DND-41 (cell line): Measurements from ENCODE around the gene DMKN.

Source experiments
- ATAC-seq: fragments of 200-7000 bp; cut with Tn5 transposase; 3 replicates; pipeline ENCODE4 v1.9.1; 2021; ENCODE audit warnings: low read depth; ENCODE audit not compliant: insufficient read depth
- DNase-seq: peaks from one replicate; pipeline ENCODE4 v3.0.0-alpha.2; 2020
- H2AFZ ChIP-seq: 2 replicates; pipeline ENCODE4 v1.6.0; 2012; ENCODE audit warnings: low read depth, low read length
- H3K27ac ChIP-seq: 2 replicates; pipeline ENCODE4 v1.5.1; 2012; ENCODE audit warnings: low read length, inconsistent platforms
- H3K27me3 ChIP-seq: fragments of 200-600 bp; sonication (generic); 2 replicates; pipeline ENCODE4 v1.6.0; 2012; ENCODE audit warnings: low read length, mild to moderate bottlenecking, inconsistent platforms; ENCODE audit not compliant: insufficient read depth, poor library complexity
- H3K36me3 ChIP-seq: 2 replicates; pipeline ENCODE4 v1.5.1; 2012; ENCODE audit warnings: low read length, inconsistent platforms; ENCODE audit not compliant: insufficient read depth
- H3K4me1 ChIP-seq: 2 replicates; pipeline ENCODE4 v1.5.1; 2012; ENCODE audit warnings: mild to moderate bottlenecking, low read length; ENCODE audit not compliant: insufficient read depth
- H3K4me2 ChIP-seq: 2 replicates; pipeline ENCODE4 v1.6.0; 2012; ENCODE audit warnings: mild to moderate bottlenecking, moderate library complexity, low read length, inconsistent platforms; ENCODE audit not compliant: insufficient read depth
- H3K4me3 ChIP-seq, 2 experiments: fragments of 200-600 bp in 1 of 2; shearing (Covaris generic) in 1 of 2; 2 replicates each; pipeline ENCODE4 v1.5.1; 2012 to 2016; ENCODE audit warnings: inconsistent platforms in 2 of 2, low read length in 2 of 2, mild to moderate bottlenecking in 2 of 2, low read depth in 1 of 2, moderate library complexity in 1 of 2
- H3K79me2 ChIP-seq: 2 replicates; pipeline ENCODE4 v1.6.0; 2012; ENCODE audit warnings: low read length, inconsistent platforms; ENCODE audit not compliant: insufficient read depth
- H3K9ac ChIP-seq: 2 replicates; pipeline ENCODE4 v1.6.0; 2012; ENCODE audit warnings: low read depth, mild to moderate bottlenecking, inconsistent platforms, low read length, moderate library complexity
- H3K9me3 ChIP-seq: 2 replicates; pipeline ENCODE4 v1.5.1; 2012; ENCODE audit warnings: low read length, moderate library complexity, mild to moderate bottlenecking, inconsistent platforms; ENCODE audit not compliant: insufficient read depth, severe bottlenecking
- H4K20me1 ChIP-seq: 2 replicates; pipeline ENCODE4 v1.6.0; 2012; ENCODE audit warnings: low read length; ENCODE audit not compliant: insufficient read depth
- CTCF ChIP-seq: IDR thresholded peaks from 2 replicates; pipeline ENCODE4 v1.5.1; 2012; ENCODE audit warnings: borderline replicate concordance, low read length, moderate library complexity, mild to moderate bottlenecking; ENCODE audit not compliant: poor library complexity, severe bottlenecking; ENCODE audit errors: extremely low read depth
- EZH2 ChIP-seq: IDR thresholded peaks from 3 replicates; pipeline ENCODE4 v1.6.1; 2012; ENCODE audit warnings: borderline replicate concordance, low read depth, mild to moderate bottlenecking, moderate library complexity, low read length, inconsistent platforms; ENCODE audit not compliant: severe bottlenecking

DMKN gene

DNA sequence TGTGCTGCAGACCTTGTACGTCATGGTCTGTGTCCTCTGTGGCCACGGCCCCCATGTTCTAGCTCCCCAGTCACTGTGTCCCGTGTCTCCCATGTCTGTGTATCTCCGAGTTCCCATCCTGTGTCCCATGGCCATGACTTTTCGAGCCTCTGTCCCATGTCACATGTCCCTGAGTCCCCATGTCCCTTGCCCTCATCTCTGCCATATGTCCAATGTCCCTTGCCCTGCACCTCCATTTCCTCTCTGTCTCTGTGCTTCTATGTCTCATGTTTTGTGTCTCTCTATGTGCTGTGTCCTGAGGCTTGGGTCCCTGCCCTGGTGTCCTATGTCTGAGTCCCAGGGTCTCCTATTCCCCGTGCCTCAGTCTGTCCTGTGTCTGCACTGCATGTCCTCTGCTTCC, 48.0 kb upstream of the DMKN start:
- Histone ChIP-seq H3K27me3 (no peaks in the 10 kb centered on the region), H3K36me3 (no peaks in the 10 kb centered on the region), H2AFZ (no peak overlapping the region), H3K27ac (no peak overlapping the region), H3K4me3 (no peak overlapping the region), H3K4me1 (no peaks in the 10 kb centered on the region), H3K9ac (no peak overlapping the region), H3K79me2 (no peaks in the 10 kb centered on the region), H3K9me3 (no peaks in the 10 kb centered on the region), H4K20me1 (no peaks in the 10 kb centered on the region), H3K4me2 (no peak overlapping the region)
- ATAC-seq (no peak), DNase-seq (no peak)
- TF ChIP-seq CTCF = no peak
- no peak for TF ChIP-seq EZH2

DNA sequence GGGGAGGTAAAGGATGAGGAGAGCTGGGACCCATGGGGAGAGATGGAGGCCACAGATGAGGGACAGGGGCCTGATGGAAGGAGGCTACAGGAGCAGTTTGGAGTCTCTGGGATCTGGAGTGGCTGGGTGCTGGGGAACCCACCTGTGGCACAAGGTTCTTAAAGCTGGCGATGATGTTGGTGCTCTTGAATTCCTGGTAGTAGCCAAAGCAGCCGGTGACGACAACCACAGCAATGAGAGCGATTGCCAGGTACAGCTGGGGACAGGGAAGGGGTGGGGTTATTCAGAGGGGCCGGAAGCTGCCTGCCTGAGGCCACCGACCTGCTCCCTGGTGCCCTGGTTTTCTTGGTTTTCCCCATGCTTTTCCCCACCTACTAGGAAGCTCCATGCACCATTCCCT, 47.2 kb upstream of the DMKN start:
- no peaks in the 10 kb centered on the region for H3K79me2 ChIP-seq
- H3K27ac ChIP-seq = no peak overlapping the region
- no peaks in the 10 kb centered on the region for H3K9me3 ChIP-seq
- H3K4me1 ChIP-seq = no peaks in the 10 kb centered on the region
- ATAC-seq (no peak), DNase-seq (no peak)
- no peaks in the 10 kb centered on the region for H3K27me3 ChIP-seq
- H2AFZ ChIP-seq = no peak overlapping the region
- no peak overlapping the region for H3K9ac ChIP-seq
- no peak overlapping the region for H3K4me2 ChIP-seq
- H3K36me3 ChIP-seq = no peaks in the 10 kb centered on the region
- no peaks in the 10 kb centered on the region for H4K20me1 ChIP-seq
- no peak overlapping the region for H3K4me3 ChIP-seq
- TF ChIP-seq EZH2 (no peak), CTCF (no peak)

- H3K79me2 ChIP-seq = no peaks in the 10 kb centered on the region
- TF ChIP-seq EZH2 = no peak
- TF ChIP-seq CTCF = no peak
Measured at GRCh38 chr19:35560271-35560670, 46.8 kb upstream of the DMKN start.

DNA sequence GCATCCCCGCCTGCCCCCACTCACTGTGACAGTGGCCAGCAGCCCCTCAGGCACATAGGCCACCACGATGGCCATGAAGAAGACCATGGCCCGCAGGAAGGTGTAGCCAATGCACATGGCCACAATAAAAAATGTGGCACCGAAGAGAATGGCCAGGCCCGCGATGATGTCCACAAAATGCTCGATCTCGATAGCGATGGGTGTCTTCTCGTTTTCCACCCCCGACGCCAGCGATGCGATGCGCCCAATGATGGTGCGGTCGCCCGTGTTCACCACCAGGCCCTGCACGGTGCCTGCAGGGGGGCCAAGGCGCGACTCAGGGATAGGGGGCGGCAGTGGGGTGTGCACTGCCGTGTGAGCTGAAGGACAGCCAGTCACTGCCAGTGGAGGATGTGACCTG, 46.3 kb upstream of the DMKN start:
- Histone ChIP-seq H3K36me3 (no peaks in the 10 kb centered on the region), H3K27me3 (no peaks in the 10 kb centered on the region), H3K4me2 (no peak overlapping the region), H3K9ac (no peak overlapping the region), H2AFZ (no peak overlapping the region), H3K9me3 (no peaks in the 10 kb centered on the region), H3K27ac (no peak overlapping the region), H3K4me3 (no peak overlapping the region), H3K4me1 (no peaks in the 10 kb centered on the region), H4K20me1 (0 out of 2 replicates have a peak, but pooled peaks cover 5% of the 10 kb centered on the region), H3K79me2 (no peaks in the 10 kb centered on the region)
- TF ChIP-seq CTCF (no peak), EZH2 (no peak)
- DNase-seq = no peak
- ATAC-seq = no peak

More at GRCh38 chr19:35560271-35560670, 46.8 kb upstream of the DMKN start:
- no peaks in the 10 kb centered on the region for H3K4me1 ChIP-seq
- no peak overlapping the region for H3K27ac ChIP-seq
- H3K9ac ChIP-seq = no peak overlapping the region
- ATAC-seq (no peak), DNase-seq (no peak)
- 0 out of 2 replicates have a peak, but pooled peaks cover 2% of the 10 kb centered on the region for H4K20me1 ChIP-seq
- no peaks in the 10 kb centered on the region for H3K36me3 ChIP-seq
- no peaks in the 10 kb centered on the region for H3K27me3 ChIP-seq
- H2AFZ ChIP-seq = no peak overlapping the region
- H3K4me2 ChIP-seq = no peak overlapping the region
- no peak overlapping the region for H3K4me3 ChIP-seq
- no peaks in the 10 kb centered on the region for H3K9me3 ChIP-seq
